RWPE2 (cell line): ENCODE measurements around the gene STX3.
A peak's percentile ranks its signal among the peaks of the same experiment; 100 is the strongest.

Experiments used
- ATAC-seq: fragments of 200-7000 bp; cut with Tn5 transposase; 3 replicates; pipeline ENCODE4 v1.9.1; 2021; ENCODE audit warnings: low read depth
- DNase-seq: peaks from one replicate; pipeline ENCODE4 v3.0.0-alpha.2; 2020; ENCODE audit warnings: low spot score
- H3K27ac ChIP-seq: fragments of 450-650 bp; 2 replicates; pipeline ENCODE4 v1.5.1; 2017; ENCODE audit warnings: mild to moderate bottlenecking; ENCODE audit not compliant: poor library complexity, severe bottlenecking
- H3K27me3 ChIP-seq: fragments of 250-450 bp; sonication (Bioruptor Pico); 2 replicates; pipeline ENCODE4 v1.5.1; 2021; ENCODE audit warnings: mild to moderate bottlenecking, moderate library complexity; ENCODE audit not compliant: insufficient read depth, poor library complexity, severe bottlenecking
- H3K36me3 ChIP-seq: fragments of 250-450 bp; sonication (Bioruptor Pico); 2 replicates; pipeline ENCODE4 v1.5.1; 2020; ENCODE audit warnings: low read depth, mild to moderate bottlenecking, moderate library complexity
- H3K4me1 ChIP-seq: fragments of 250-450 bp; sonication (Bioruptor Pico); 2 replicates; pipeline ENCODE4 v1.5.1; 2021; ENCODE audit warnings: mild to moderate bottlenecking, moderate library complexity; ENCODE audit not compliant: insufficient read depth, poor library complexity, severe bottlenecking
- H3K4me3 ChIP-seq: fragments of 250-450 bp; sonication (Bioruptor Pico); 2 replicates; pipeline ENCODE4 v1.5.1; 2021; ENCODE audit warnings: mild to moderate bottlenecking, moderate library complexity; ENCODE audit not compliant: severe bottlenecking
- H3K9me3 ChIP-seq: fragments of 250-450 bp; sonication (Bioruptor Pico); 2 replicates; pipeline ENCODE4 v1.5.1; 2021; ENCODE audit warnings: mild to moderate bottlenecking, moderate library complexity; ENCODE audit not compliant: severe bottlenecking
- CTCF ChIP-seq: fragments of 450-650 bp; IDR thresholded peaks from one replicate; pipeline ENCODE4 v1.5.1; 2017; ENCODE audit warnings: mild to moderate bottlenecking, moderate library complexity; ENCODE audit not compliant: poor library complexity, severe bottlenecking

STX3 gene

DNA sequence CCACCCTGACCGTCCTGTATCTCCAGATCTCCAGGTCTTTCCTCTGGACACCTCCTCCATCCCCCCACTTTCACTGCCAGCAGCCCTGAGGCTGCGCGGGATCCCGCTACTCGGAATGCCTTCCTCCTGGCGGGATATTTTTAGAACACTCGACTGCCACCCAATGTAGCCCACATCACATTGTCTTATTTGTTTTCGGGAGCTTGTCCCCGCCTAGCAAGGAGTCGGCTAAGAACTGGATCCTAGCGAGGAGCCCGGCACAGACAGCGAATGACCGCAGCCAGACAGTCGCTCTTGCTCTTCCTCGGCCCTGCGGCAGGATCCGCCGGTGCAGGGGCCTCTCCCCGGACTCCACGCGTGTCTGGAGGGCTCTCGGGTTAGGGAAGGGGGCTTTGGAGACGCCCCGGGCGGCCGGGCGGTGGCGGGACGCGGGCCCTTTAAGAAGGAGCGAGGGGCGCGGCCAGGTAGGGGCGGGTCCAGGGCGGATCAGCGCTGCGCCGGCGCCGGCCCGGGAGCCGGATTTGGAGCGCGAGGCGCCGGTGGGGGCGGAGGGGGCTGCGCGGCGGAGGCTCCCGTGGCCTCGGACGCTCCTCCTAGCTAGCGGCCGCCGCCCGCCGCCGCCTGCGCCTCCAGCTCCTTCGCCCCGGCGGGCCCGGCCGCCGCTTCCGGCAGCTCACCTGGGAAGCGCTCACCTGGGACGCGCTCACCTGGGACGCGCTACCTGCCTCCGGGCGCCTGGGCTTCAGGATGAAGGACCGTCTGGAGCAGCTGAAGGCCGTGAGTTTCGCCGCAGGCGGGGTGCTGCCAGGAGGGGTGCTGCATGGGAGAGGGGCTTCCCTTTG is at the start of gene STX3:
Gene STX3, plus strand, starts transcription at position 518 of the 842 bp plus-strand sequence. Its CDS starts 230 bp downstream, at position 748.
- ATAC-seq (peak; percentile 70), DNase-seq (peak; percentile 73)
- peaks cover 16% of the 10 kb centered on the region for H3K4me1 ChIP-seq
- peak within 1 kb of the TSS; percentile 86 for H3K4me3 ChIP-seq
- no peaks in the 10 kb centered on the region for H3K9me3 ChIP-seq
- TF ChIP-seq CTCF: no peak
- peak within 1 kb of the TSS; percentile 77 for H3K27ac ChIP-seq
- H3K36me3 ChIP-seq: 0 out of 2 replicates have a peak, but pooled peaks cover 8% of the 10 kb centered on the region
- H3K27me3 ChIP-seq: no peaks in the 10 kb centered on the region

DNA sequence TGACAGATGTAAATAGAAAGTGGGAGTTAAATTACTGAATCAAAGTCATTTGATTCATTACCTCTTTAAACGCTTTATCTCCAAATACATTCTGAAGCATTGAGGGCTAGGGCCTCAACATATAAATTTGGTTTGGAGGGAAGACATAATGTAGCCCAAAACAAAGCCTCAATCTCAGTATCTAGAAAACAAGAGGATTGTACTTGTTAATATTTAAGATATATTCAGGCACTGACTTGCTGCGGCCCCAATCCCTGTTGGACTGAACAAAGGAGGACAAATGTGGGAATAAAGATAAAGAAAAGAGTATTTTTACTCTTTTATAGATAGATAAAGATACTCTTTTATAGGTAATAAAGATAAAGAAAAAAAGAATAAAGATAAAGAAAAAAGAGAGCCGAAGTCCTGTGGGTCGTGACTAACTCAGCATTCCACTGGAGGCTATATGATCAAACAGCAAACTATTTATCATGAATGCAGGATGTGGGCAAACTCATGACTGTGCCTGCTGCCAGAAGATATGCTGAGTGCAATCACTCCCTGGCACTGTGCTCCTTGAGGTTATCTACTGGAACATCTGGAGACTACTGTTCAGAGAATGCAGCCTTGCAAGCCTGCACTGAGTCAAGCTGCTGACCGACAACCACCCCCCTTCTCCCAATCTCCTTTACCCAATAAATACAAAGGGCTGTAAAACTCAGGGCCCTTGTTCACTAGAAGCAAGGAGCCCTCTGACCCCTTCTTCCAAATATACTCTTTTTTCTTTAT is 48.5 kb upstream of the STX3 start:
- H3K4me1 ChIP-seq: peaks cover 6% of the 10 kb centered on the region

DNA sequence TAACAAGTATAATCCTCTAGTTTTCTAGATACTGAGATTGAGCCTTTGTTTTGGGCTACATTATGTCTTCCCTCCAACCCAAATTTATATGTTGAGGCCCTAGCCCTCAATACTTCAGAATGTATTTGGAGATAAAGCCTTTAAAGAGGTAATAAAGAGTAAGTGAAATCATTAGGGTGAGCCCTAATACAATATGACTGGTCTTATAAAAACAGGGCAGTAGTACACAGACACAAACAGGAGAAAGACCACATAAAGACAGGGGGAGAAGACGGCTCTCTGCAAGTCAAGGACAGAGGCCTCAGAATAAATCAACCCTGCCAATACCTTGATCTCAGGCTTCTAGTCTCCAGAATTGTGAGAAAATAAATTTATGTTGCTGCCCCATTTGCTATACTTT is 47.8 kb upstream of the STX3 start:
- peak overlapping the region; percentile 85 for H3K27ac ChIP-seq
- ATAC-seq (no peak), DNase-seq (no peak)
- no peaks in the 10 kb centered on the region for H3K27me3 ChIP-seq
- peaks cover 6% of the 10 kb centered on the region for H3K4me1 ChIP-seq
- no peaks in the 10 kb centered on the region for H3K36me3 ChIP-seq
- peaks cover 9% of the 10 kb centered on the region for H3K9me3 ChIP-seq
- H3K4me3 ChIP-seq: no peak overlapping the region
- TF ChIP-seq CTCF: no peak

More for the DNA sequence above, 48.5 kb upstream of the STX3 start:
- Histone ChIP-seq H3K27ac (peak overlapping the region; percentile 85), H3K9me3 (peaks cover 9% of the 10 kb centered on the region), H3K27me3 (no peaks in the 10 kb centered on the region), H3K36me3 (no peaks in the 10 kb centered on the region), H3K4me3 (no peak overlapping the region)
- ATAC-seq (peak; percentile 96), DNase-seq (peak; percentile 80)
- no peak for TF ChIP-seq CTCF

DNA sequence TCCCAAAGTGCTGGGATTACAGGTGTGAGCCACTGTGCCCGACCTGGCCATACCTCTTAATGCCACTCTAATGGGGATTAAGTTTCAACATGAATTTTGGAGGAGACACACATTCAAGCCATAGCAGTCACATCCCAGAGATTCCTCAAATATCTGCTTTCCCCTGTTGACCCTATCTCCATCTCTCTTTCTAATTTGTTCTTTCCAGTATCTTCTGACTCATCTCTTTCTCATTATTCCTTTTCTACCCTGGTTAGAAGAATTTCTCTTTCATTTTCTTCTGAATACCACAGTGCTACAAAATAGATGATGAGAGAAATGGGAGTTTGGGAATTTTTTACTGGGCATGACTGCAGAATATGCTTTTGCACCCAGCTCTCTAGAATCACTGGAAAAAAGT is 46.6 kb upstream of the STX3 start:
- H3K9me3 ChIP-seq: peaks cover 9% of the 10 kb centered on the region
- peaks cover 6% of the 10 kb centered on the region for H3K4me1 ChIP-seq
- H3K27ac ChIP-seq: no peak overlapping the region
- H3K36me3 ChIP-seq: no peaks in the 10 kb centered on the region
- no peak for DNase-seq
- no peak for ATAC-seq
- H3K27me3 ChIP-seq: no peaks in the 10 kb centered on the region
- TF ChIP-seq CTCF: no peak
- H3K4me3 ChIP-seq: no peak overlapping the region
